Pulmonary artery endothelial cell (primary cell): ENCODE results near the gene NRG3. TPM values are rescaled to one million over a fixed set of nuclear protein-coding genes. Genes with fewer than 3 reads are reported as not detected.

ENCODE experiments used
- DNase-seq: peaks from one replicate; pipeline ENCODE4 v3.0.0-alpha.2; 2011; ENCODE audit warnings: low read depth, low spot score
- total RNA-seq: library from RNA; depleted of rRNA; stranded (reverse); fragments of >200 nt; gene quantifications from 2 replicates; pipeline ENCODE4 v1.2.3, GENCODE V29; 2014

NRG3 gene
- total RNA-seq, 1 donor from 2014 or later = 0.33 TPM

DNA sequence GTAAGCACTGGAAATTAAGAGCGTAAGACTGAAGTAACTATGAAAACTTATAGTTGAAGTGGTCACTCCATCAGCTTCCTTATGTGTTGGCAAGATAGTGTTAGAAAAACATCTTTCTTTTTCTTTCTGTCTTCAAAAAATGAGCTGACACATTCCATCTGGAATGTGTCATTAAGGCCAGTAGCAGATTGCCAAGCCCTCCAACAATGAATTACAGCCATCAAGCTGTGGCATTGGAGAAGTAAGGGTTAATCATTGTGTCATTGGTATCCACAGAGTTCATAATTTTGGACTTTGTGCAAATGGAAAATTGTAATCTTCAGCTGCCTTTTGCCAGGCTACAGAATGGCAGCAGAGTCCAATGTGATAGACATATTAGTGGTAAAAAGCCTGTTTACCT is 926.3 kb downstream of the NRG3 start:
- DNase-seq = no peak

DNA sequence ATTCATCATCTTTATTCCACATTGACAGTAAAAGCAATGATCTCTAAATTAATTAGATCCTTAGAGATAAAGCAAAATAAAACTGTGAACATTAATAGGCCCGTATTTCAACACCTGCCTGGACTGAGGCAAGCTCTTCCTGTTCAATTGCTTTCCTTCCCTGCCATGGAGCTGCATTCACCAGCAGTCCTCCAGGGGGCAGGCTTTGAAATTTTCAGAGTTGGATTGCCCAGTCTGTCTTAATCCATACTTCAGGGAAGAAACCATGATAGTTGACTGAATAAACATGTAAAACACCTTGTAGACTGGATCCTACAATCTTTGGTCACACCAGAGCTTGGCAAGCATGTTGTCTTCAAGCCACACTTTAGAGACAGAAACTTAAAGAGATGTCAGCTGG is 936.6 kb downstream of the NRG3 start:
- no peak for DNase-seq

DNA sequence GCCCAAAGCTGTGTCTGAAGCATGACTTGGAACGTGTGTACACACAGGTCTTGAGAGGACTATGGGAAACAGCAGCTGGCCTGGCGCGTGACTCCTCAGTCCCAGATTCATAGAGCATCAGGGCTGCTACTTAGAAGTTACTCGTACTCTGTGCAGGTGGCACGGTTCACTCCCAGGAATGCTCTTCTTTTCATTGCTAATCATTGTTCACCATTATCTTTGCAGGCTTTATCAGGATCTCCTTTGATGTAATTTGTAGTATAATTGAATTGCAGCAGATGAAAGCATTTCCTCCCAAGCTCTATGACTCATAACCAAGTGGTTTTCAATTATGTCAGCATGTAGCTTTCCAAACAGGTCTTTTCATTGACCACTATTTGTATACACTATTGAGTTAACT is 938.9 kb downstream of the NRG3 start:
- DNase-seq = no peak

DNA sequence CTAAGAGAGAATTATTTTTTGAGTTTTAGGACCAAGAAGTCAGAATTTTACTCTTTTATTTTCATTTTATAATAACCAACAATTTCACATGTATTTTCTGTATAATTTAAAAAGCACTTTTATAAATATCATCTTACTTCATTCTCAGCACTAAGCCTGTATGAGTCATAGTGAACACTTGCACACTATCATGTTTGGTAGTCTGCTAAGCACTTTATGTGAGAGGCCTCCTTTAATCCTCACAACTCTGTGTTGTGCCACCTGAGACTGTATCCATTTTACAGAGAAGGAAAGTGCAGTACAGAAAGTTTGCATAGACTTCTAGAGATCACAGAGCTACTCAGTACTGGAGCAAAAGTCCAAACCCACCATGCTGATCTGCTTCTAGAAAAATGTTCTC is 939.6 kb downstream of the NRG3 start:
- DNase-seq = no peak

DNA sequence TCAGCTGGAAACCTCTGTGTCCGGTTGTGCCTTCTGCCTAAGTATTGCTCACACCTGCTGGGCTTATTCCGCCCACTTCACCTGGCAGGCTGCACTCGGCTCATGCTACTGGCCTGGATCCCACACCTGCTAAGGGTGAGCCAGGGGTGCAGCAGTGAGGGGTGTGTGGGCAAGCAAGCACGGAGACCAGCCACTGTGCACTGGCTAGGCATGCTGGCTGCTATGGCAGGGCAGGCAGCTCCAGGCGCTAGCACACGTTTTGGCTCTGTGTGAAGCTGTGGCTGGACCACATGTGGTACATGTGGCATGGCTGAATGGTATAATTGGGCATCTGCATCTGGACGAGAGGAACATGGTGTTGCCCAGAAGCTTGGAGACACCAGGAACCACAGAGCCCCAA is 940.7 kb downstream of the NRG3 start:
- no peak for DNase-seq

DNA sequence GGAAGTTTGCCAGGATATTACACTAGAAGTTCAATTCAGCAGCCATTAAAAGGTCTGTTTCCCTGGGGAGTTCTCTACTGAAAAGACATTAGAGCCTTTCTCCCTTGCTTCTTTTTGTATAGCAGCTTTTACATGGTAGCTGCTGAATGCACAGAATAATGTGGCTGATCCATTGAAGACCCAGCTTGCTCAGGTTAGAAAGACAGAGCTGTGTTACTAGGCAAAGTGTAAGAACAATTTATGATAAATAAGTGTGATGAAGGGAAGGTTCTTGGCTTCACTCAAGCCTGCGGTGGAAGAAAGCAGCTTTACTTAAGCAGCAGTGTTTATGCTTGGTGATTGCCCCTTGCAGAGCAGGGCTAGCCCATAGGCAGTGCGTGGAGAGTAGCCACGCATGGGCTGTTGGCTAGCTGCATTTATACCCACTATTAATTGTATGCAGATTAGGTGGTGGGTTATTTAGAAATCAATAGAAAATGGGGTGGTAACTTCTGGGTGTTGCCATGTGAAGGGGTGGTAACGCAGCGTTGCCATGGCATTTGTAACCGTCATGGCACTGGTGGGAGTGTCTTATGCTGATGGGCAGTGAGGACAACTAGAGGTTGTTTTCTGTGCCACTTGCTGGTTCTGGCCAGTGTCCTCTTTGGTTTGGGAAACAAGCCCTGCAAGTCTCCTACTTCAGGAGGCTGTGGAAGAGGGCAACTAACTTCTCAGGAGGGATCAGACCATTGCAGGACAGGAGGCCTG is 942.9 kb downstream of the NRG3 start:
- no peak for DNase-seq

DNA sequence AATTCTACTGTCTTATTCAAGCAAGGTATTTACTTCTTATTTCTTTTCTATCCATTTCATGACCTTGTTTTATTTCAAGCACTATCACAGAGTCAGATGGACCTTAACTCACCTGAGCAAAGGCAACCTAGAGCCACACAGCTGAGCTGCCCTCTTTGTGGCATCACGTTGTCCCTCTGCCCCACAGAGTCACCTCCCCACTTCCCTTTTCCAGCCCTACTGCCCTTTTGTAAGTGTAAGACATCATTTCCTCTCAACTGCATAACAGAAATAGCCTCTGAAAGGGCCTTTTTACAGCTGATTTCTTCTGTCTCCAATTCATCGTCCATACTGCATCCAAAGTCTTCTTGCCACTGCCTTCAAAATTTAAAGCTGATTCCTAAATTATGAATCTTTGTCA is 946.0 kb downstream of the NRG3 start:
- DNase-seq = no peak

DNA sequence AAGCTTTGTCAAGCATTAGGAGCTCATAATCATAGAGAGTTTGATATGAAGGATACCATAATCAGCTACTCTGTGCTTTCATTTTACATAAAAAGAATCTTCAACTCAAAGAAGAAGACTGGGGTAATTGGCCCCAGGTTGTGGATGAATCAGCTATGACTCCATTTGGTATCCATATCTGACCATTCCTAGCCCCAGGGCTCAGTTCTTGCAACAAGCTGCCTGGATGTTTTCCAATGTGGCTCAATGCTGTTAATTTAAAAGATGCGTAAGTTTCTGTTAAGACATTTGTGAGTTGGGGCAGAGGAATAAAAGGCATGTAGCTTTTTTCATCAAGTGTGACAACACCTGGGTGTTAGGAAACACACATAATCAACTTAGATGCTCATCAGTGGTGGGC is 951.1 kb downstream of the NRG3 start:
- DNase-seq = no peak

DNA sequence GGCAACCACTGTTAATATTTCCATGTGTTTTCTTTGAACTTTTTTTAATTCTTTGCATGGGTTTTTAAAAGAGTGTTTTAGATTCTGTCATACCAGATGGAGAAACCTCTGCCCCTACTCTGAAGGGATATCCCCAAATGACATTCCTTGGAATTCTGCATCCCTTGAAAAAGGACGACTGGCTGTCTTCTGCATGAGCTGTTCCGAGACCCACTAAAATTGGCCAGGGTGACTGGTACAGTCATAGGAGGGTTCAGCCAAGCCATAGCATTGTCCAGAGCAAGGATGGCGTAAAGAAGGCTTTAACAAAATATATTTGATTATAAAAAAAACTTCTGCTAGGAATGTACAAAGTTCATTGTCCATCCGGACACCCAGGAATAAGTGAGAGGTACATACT is 952.9 kb downstream of the NRG3 start:
- no peak for DNase-seq

DNA sequence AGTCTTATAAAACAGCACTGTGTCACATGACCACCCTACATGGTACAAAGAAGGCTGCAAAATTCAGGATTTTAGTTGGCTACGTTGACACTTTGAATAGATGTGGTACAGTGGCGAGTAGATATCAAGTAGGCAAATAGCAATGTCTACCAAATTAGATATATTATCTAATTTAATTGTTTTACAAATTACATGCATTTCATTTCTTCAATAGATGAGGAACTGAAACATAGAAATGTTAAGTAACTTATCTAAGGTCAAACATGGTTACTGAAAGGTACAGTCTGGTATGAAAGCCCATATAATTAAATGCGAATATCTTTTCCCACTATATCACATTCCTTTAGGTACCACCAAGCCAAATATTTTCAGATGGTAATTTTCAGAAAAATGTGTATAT is 972.2 kb downstream of the NRG3 start:
- DNase-seq = no peak

DNA sequence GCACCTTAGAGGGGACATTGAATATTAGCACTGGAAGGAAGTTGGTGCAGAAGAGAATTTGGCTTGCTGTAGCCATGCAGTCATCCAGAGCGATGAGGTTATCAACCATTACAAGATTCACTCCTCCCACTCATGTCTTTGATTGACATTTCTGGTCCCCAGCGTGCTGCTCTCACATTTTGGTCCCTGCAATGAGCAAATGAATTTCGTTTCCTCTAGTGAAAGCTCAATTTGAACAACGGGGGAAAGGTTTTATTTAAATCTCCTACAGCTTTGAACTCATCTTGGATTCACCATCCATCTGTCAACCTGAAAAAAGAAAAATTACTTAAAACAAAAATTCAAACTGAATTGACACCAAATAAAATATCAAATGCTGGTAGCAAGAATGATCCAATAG is 975.2 kb downstream of the NRG3 start:
- DNase-seq = no peak

DNA sequence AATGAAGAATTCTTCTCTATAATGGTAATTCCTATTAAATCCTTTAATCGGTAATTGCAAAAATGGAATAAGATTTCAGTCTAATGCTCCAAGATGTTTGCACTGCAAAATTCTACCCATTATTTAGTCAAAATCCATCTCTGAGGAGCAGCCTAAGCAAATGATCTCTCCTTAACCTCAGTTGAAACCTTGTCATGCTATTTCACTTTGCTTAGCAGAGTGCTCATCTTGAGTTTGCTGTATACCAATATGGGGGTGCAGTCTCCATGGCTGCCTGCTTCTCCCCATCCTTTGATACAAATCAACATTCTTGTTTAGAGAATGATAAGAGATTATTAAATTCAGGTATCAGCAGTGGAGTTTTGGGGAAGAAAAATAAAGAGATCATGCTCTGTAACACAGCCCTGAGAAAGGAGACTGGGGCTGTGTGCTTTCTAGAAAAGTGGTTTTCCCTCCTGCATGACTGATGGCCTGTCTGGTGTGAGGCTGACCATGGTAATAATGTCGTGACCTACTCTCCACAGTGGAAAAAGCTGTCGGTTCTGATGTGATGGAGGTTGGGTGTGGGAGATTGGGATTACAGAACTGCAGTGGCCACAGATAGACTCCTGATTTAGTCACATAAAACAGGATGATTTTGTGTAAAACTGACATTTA is 982.1 kb downstream of the NRG3 start:
- DNase-seq = no peak

DNA sequence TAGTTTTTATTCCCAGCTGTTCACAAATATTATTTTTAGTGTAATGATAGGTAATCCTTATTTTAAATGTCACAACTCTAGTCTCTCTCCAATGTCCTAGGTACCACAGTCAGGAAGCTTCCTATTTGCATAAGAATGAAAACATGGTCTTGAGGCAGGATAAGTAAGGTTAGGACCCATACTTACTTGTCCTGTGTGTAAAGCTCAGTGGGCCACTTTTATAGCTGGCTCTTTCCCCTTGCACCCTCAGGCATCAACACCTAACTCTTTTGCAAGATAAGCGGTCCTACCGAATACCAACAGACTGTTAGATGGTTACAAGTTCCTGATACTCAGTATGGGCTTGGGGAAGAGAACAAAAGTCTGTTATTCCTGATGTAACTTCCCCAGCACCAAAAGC is 986.9 kb downstream of the NRG3 start:
- DNase-seq = no peak

DNA sequence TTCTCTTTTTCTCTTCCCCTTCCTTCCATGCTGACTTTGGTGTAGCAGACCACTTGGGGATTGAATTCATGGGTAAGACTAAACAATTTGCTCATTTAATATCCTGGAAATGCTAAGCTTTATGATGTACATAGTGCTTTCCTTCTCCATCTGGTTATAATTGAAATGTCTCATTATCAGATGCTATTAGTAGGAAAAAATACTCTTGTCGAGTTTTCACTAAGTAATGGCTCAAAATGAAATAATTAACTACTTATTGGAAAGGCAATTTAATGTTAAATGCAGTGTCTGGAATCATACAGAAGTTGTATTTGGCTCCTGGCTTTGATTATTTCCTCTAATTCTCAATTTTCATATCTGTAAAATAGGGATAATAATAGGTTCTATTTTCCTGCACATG is 990.4 kb downstream of the NRG3 start:
- DNase-seq = no peak

DNA sequence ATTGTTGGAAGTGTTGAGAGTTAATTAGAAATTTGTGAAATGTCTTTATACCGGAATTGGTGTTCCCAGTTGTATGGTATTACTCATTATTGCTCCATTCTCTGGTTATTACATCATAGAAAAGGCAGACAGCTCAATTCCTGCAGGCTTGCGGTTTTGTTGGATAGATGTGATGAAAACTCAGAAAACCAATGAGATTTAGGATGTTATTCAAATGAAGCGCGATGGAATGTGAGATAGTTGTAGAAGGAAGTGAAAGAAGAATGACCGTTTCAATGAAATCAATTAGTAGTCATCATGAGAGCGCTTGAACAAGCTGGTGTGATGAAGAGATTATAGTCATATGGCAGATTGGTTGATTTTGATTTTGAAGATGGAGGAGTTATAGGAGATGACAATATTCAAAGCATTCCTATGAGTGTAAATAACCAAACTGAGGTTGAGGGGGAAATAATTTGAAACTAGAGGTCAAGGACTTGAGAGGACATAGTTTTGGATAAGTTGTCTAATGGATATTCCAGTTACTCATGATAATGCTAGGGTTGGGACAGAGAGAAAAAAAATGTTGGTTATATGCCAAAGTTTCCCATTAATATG is 991.5 kb downstream of the NRG3 start:
- no peak for DNase-seq

DNA sequence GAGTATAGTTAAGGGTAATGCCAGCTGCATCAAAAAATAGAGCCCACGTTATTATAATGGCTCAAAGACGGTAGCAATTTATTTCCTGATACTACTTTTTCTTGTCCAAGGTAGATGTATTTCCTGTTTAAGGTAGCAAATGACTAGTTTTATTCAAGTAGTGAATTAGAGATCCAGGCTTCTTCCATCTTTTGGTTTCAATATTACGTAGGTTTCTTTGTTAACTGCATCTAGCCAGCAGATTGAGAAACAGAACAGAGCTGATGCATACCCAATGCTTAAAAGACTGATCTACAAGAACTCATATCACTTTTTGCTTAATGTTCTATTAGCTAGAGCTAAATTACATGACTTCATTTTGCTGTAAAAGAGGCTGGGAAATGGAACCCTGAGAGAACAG is 992.1 kb downstream of the NRG3 start:
- no peak for DNase-seq

DNA sequence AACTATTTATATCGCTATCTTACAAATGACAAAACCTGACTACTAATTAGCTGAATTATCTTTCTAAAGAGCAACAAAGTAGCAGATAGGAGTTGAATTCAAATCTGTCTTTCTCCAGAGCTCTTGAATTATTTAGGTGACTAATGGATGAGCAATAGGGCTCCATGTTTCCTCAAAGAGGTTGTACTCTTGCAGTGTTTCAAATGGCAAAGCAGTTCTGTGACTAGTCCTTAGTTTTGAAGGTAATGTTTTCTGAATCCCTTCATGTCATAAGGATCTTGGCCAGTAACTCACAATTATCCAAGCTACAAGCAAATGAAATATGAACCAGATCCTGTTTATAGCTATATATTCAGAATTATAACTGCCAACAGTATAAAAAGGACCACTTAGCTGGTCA is 999.7 kb downstream of the NRG3 start:
- DNase-seq = no peak

DNA sequence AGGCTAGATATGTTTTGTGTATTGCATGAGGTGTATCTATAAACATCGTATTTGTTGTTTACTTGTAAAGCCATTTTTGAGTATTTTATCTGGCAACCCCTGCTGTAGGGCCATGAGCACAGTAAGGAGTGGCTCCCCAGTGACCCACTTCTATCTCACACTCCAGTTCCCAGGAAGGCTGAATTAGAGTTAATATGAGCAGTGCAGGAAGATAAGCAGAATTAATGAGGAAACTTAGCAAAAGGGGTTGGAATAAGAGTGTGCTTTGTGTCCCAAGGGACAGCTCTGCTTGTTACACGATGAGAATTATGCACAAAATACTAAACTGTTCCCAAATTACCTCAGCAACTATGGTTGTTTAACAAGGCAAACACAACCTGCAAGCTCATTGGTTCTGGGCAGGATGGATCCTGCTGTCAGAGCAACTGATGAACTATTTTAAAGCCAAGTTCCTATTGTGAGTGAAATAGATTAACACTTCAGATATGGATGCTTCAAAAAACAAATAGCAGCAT is 1005.8 kb downstream of the NRG3 start:
- no peak for DNase-seq

DNA sequence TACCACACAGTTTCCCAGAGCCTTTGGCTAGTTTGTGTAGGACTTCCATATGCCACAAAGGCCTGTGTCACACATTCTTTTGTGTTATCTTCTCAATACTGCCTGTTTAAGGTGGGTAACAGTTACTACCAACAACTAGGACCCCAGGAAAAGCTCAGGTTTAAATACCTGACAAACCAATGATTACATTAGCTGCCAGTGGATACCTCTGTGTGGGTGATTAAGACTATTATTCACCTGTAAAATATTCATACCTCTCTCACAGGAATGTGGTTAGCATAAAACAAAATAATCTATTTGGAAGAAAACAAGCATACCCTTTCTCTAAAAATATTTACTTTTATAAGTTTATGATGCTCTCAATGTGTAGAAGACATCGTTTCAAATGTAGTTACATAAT is 1007.7 kb downstream of the NRG3 start:
- DNase-seq = no peak

DNA sequence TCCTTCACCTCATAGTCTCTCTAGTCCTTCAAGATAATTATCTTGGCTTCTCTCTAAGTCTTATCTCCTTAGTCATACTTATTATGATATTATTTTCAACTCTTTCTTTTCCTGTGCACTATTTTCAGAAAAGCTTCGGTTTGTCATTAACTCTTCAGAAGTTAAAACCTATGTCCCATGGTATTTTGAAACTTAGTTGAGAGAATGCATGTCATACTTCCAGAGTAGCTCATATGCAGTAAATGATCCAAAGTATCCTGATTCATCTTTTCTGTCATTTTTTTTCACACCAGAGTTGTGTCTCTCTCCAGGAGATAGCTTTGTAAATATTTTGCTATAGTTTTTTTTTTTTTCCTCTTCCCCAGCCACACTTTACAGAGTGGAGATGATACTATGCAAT is 1008.6 kb downstream of the NRG3 start:
- no peak for DNase-seq

DNA sequence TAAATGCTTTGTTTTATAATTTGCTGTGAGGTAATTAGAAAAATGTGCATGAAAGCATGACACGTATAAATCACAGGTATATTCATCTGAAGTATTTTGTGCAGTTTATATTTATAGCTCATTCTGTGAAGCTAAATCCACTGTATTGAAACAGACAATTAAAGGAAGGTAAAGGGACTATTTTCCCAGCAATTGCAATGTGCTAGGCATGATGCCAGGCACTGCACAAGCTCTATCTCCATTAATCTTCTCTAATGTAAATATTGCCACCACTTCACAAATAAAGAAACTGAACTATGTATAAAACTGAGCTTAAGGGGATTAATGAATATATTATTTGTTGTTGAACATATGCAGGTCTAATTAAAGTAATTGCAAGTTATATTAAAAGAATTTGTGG is 1012.5 kb downstream of the NRG3 start:
- DNase-seq = no peak

DNA sequence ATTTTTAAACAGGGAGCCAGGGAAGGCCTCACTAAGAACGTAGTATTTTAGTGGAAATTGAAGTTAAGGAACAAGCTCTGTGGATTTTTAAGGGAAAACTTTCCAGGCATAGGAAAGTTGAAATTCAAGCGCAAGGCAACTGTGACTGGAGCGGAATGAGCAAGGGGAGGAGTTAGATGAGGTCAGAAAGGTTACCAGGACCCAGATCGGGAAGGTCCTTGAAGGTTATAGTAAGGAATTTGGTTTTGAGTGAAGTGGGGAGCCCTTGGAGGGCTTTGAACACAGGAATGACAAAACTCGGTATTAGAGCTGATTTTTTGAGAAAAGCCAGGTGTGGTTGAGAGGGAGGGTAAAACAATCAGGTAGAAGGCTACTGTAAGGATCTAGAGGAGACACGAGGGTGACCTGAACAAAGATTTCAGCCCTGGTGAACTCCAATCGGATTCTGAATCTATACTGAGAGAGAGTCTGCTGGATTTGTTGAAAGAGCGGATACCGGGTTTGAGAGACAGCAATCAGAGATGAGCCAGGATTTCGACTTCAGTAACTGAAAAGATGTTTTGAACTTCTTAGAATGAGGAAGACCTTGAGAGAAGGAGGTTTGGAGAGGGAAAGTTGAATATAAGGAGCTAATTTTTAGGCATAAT is 1013.9 kb downstream of the NRG3 start:
- DNase-seq = no peak
